Loucy (cell line): ENCODE results near the gene ADGRD2.
A peak's percentile ranks its signal among the peaks of the same experiment; 100 is the strongest.

Experiments used
- H2AFZ ChIP-seq: fragments of 200-600 bp; sonication (generic); 2 replicates; pipeline ENCODE4 v1.6.0; 2016; ENCODE audit warnings: antibody characterized with exemption, mild to moderate bottlenecking, low read length, moderate library complexity
- H3F3A ChIP-seq: fragments of 200-600 bp; 2 replicates; pipeline ENCODE4 v1.6.0; 2016; ENCODE audit warnings: antibody characterized with exemption, low read depth, mild to moderate bottlenecking
- H3K27me3 ChIP-seq: fragments of 200-600 bp; sonication (generic); 2 replicates; pipeline ENCODE4 v1.6.1; 2014; ENCODE audit warnings: low read length, mild to moderate bottlenecking; ENCODE audit not compliant: insufficient read depth, poor library complexity, severe bottlenecking
- H3K36me3 ChIP-seq: fragments of 200-600 bp; sonication (generic); 2 replicates; pipeline ENCODE4 v1.6.1; 2016; ENCODE audit warnings: low read length; ENCODE audit not compliant: insufficient read depth
- H3K4me1 ChIP-seq: fragments of 200-600 bp; sonication (generic); 2 replicates; pipeline ENCODE4 v1.5.1; 2014; ENCODE audit warnings: low read length, mild to moderate bottlenecking; ENCODE audit not compliant: insufficient read depth, poor library complexity, severe bottlenecking
- H3K4me2 ChIP-seq: fragments of 200-600 bp; sonication (generic); 2 replicates; pipeline ENCODE4 v1.6.0; 2014; ENCODE audit warnings: antibody characterized with exemption, low read length, low read depth, mild to moderate bottlenecking; ENCODE audit not compliant: poor library complexity, severe bottlenecking
- H3K4me3 ChIP-seq: fragments of 200-600 bp; sonication (generic); 2 replicates; pipeline ENCODE4 v1.5.1; 2014; ENCODE audit warnings: low read length, mild to moderate bottlenecking, mixed read lengths; ENCODE audit not compliant: poor library complexity, severe bottlenecking
- H3K79me2 ChIP-seq: fragments of 200-600 bp; sonication (generic); 2 replicates; pipeline ENCODE4 v1.6.1; 2014; ENCODE audit warnings: low read length; ENCODE audit not compliant: insufficient read depth
- H3K9ac ChIP-seq: fragments of 200-600 bp; sonication (generic); 2 replicates; pipeline ENCODE4 v1.6.0; 2014; ENCODE audit warnings: mild to moderate bottlenecking, low read depth, low read length, moderate library complexity; ENCODE audit not compliant: poor library complexity, severe bottlenecking
- H3K9me2 ChIP-seq: fragments of 200-600 bp; sonication (generic); replicated peaks from 2 replicates; pipeline ENCODE4 v1.6.1; 2016; ENCODE audit warnings: low read depth, low read length, mixed read lengths
- H3K9me3 ChIP-seq: fragments of 200-600 bp; sonication (generic); 2 replicates; pipeline ENCODE4 v1.6.1; 2014; ENCODE audit warnings: mild to moderate bottlenecking, antibody characterized with exemption, low read length, low read depth; ENCODE audit not compliant: insufficient read depth
- H4K20me1 ChIP-seq: fragments of 200-600 bp; sonication (generic); 2 replicates; pipeline ENCODE4 v1.6.0; 2014; ENCODE audit warnings: antibody characterized with exemption, low read length, mild to moderate bottlenecking; ENCODE audit not compliant: insufficient read depth, poor library complexity, severe bottlenecking
- EZH2phosphoT487 ChIP-seq: fragments of 200-600 bp; IDR thresholded peaks from 2 replicates; pipeline ENCODE4 v1.6.1; 2018; ENCODE audit warnings: antibody characterized with exemption, mild to moderate bottlenecking, moderate library complexity, borderline replicate concordance
- TF ChIP-seq, protein P1 (sequence below): fragments of 200-600 bp; sonication (generic); conservative IDR thresholded peaks from 2 replicates; pipeline ENCODE4 v1.5.1; 2014; ENCODE audit warnings: mild to moderate bottlenecking, antibody characterized with exemption, low read length

Gene ADGRD2

DNA sequence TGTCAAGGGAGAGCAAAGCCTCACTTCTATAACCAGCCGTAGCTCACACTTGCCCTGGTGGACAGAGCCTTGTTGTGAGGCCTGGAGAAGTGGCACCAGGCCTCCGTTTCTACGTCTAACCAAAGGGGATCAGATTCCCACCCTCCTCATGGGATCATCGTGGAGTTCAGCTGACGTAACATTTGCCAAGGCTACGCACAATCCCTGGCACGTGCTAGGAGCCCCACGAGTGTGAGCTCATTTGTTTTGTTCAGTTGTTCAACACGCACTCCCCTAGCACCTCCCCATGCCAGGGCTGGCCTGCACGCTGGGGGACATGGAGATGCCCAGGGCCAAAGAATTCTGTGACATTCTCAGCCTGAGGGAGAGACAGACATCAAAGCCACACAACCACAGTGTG is 23.1 kb downstream of the ADGRD2 start:
- Histone ChIP-seq H3K4me1 (no peaks in the 10 kb centered on the region), H3K9ac (no peak overlapping the region)

DNA sequence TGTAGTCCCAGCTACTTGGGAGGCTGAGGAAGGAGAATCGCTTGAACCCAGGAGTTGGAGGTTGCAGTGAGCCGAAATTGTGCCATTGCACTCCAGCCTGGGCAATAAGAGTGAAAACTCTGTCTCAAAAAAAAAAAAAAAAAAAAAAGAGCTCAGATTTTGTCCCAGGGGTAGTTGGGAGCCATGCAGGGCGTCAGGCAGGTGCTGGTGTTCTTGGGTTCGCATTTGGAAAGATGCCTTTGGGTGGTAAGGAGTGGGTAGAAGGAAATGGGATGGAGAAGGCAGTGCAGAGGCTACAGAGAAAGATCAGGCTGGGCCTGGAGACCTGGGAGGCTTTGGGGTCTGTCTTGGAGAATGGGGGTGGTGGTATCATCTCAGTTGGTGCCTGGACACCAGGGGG is 23.9 kb downstream of the ADGRD2 start:
- H3K79me2 ChIP-seq = no peaks in the 10 kb centered on the region
- TF ChIP-seq EZH2phosphoT487 = no peak
- TF ChIP-seq, protein P1, sequence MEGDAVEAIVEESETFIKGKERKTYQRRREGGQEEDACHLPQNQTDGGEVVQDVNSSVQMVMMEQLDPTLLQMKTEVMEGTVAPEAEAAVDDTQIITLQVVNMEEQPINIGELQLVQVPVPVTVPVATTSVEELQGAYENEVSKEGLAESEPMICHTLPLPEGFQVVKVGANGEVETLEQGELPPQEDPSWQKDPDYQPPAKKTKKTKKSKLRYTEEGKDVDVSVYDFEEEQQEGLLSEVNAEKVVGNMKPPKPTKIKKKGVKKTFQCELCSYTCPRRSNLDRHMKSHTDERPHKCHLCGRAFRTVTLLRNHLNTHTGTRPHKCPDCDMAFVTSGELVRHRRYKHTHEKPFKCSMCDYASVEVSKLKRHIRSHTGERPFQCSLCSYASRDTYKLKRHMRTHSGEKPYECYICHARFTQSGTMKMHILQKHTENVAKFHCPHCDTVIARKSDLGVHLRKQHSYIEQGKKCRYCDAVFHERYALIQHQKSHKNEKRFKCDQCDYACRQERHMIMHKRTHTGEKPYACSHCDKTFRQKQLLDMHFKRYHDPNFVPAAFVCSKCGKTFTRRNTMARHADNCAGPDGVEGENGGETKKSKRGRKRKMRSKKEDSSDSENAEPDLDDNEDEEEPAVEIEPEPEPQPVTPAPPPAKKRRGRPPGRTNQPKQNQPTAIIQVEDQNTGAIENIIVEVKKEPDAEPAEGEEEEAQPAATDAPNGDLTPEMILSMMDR = no peak
- no peaks in the 10 kb centered on the region for H4K20me1 ChIP-seq
- H3K4me2 ChIP-seq = no peak overlapping the region
- no peak overlapping the region for H3K9ac ChIP-seq
- H2AFZ ChIP-seq = no peak overlapping the region
- H3K4me1 ChIP-seq = no peaks in the 10 kb centered on the region
- H3K27me3 ChIP-seq = no peaks in the 10 kb centered on the region
- H3F3A ChIP-seq = no peaks in the 10 kb centered on the region
- no peak overlapping the region for H3K4me3 ChIP-seq
- H3K9me2 ChIP-seq = no peaks in the 10 kb centered on the region
- H3K9me3 ChIP-seq = no peaks in the 10 kb centered on the region
- no peaks in the 10 kb centered on the region for H3K36me3 ChIP-seq

More for the DNA sequence above, 23.1 kb downstream of the ADGRD2 start:
- TF ChIP-seq, protein P1 = no peak
- TF ChIP-seq EZH2phosphoT487 = no peak
- no peaks in the 10 kb centered on the region for H3K9me3 ChIP-seq
- H3K4me2 ChIP-seq = no peak overlapping the region
- no peaks in the 10 kb centered on the region for H3K36me3 ChIP-seq
- no peaks in the 10 kb centered on the region for H3F3A ChIP-seq
- H2AFZ ChIP-seq = no peak overlapping the region
- H4K20me1 ChIP-seq = no peaks in the 10 kb centered on the region
- H3K4me3 ChIP-seq = no peak overlapping the region
- H3K9me2 ChIP-seq = no peaks in the 10 kb centered on the region
- H3K27me3 ChIP-seq = no peaks in the 10 kb centered on the region
- H3K79me2 ChIP-seq = no peaks in the 10 kb centered on the region

DNA sequence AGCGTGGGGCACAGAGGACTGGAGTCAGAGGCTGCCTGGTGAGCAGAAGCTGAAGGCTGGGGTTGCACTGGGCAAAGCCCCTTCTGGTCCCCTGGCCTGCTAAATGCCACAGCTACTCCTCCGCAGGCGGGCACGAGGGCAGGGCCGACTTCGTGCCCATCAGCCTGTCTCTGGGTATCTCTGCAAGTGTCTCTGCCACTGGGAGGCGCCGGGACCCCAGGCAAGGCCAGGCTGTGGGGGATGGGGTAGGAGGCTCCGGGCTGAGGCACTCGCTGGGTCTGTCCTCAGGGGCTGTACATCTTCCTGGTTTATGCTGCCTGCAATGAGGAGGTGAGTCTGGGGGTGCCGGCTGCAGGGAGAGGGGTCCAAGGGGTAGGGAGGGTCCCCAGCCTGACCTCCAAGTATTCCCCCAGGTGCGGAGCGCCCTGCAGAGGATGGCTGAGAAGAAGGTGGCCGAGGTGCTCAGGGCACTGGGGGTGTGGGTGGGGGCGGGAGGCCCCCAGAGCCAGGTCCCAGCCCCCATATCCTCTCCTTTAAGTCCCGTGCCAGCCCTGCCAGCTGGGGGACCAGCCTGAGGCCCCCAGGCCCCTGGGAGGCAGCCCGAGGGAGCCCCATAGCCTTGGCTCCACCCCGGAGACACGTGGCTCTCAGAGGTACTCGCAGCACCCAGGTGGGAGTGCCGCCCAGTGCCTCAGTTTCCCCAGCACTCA is 25.1 kb downstream of the ADGRD2 start:
- Histone ChIP-seq H3K9ac (no peak overlapping the region), H3K9me2 (no peaks in the 10 kb centered on the region), H3K4me3 (no peak overlapping the region), H2AFZ (no peak overlapping the region), H3K27me3 (no peaks in the 10 kb centered on the region), H3K79me2 (no peaks in the 10 kb centered on the region), H3F3A (no peaks in the 10 kb centered on the region), H3K4me1 (no peaks in the 10 kb centered on the region), H3K36me3 (no peaks in the 10 kb centered on the region), H3K9me3 (no peaks in the 10 kb centered on the region), H3K4me2 (no peak overlapping the region), H4K20me1 (no peaks in the 10 kb centered on the region)
- TF ChIP-seq EZH2phosphoT487 = no peak
- TF ChIP-seq, protein P1 = peak; percentile 24; the same call in 1 of the 2 replicates
